COLO668 (cell line): ENCODE data around the gene NCR2.

Experiments used
- DNase-seq: peaks from one replicate; lab custom pipeline; 2025; ENCODE audit not compliant: unreplicated experiment; lab: John Stamatoyannopoulos, UW

Gene NCR2

GRCh38 chr6:41356825-41357224 lies 21.4 kb downstream of the NCR2 start:
- no peak for DNase-seq

- DNase-seq: no peak
These were observed 23.1 kb downstream of the NCR2 start for GRCh38 chr6:41358503-41358902.

GRCh38 chr6:41359617-41360313 lies 24.4 kb downstream of the NCR2 start:
- no peak for DNase-seq

GRCh38 chr6:41360314-41360685 lies 24.9 kb downstream of the NCR2 start:
- no peak for DNase-seq

- no peak for DNase-seq
These were observed 30.7 kb downstream of the NCR2 start for GRCh38 chr6:41366150-41366549.

GRCh38 chr6:41367061-41367460 lies 31.7 kb downstream of the NCR2 start:
- no peak for DNase-seq

- peak; percentile 56 for DNase-seq
These were observed 32.3 kb downstream of the NCR2 start for GRCh38 chr6:41367700-41368099.

GRCh38 chr6:41370488-41371111 lies 35.2 kb downstream of the NCR2 start:
- no peak for DNase-seq

- DNase-seq: peak; percentile 43
These were observed 36.1 kb downstream of the NCR2 start for GRCh38 chr6:41371461-41371991.

GRCh38 chr6:41371992-41372831 lies 36.8 kb downstream of the NCR2 start:
- DNase-seq: peak; percentile 34

- peak; percentile 10 for DNase-seq
These were observed 37.6 kb downstream of the NCR2 start for GRCh38 chr6:41372832-41373626.

- DNase-seq: peak; percentile 10
These were observed 38.2 kb downstream of the NCR2 start for GRCh38 chr6:41373627-41373918.

- peak; percentile 33 for DNase-seq
These were observed 38.7 kb downstream of the NCR2 start for GRCh38 chr6:41373919-41374617.

GRCh38 chr6:41374618-41375590 lies 39.5 kb downstream of the NCR2 start:
- peak; percentile 3 for DNase-seq

GRCh38 chr6:41375598-41376151 lies 40.3 kb downstream of the NCR2 start:
- DNase-seq: no peak

GRCh38 chr6:41376176-41376575 lies 40.8 kb downstream of the NCR2 start:
- no peak for DNase-seq

- no peak for DNase-seq
These were observed 41.7 kb downstream of the NCR2 start for GRCh38 chr6:41377071-41377470.

- DNase-seq: no peak
These were observed 43.9 kb downstream of the NCR2 start for GRCh38 chr6:41379306-41379705.

- no peak for DNase-seq
These were observed 51.2 kb downstream of the NCR2 start for GRCh38 chr6:41386594-41386993.
